Frontal cortex (tissue), 4 donors: ENCODE measurements around the gene SESN3. TPM values are rescaled to one million over a fixed set of nuclear protein-coding genes. Genes with fewer than 3 reads are reported as not detected.

Experiments
- DNase-seq, 2 donors: peaks; one replicate each; pipeline ENCODE4 v3.0.0; 2012; ENCODE audit warnings: low spot score in 2 of 2
- FAIRE-seq: peaks from 2 replicates; lab custom pipeline; 2012; peaks lifted over from hg19 to GRCh38; lab: Jason Lieb, UNC
- total RNA-seq: library from RNA; depleted of rRNA; stranded (reverse); fragments of >200 nt; gene quantifications from one replicate; pipeline ENCODE4 v1.2.3, GENCODE V29; 2014
- donor health status: control.
- donor health status: control.
- donor health status: control.

Gene SESN3
- total RNA-seq, 1 donor from 2014 or later = 62.4 TPM

DNA sequence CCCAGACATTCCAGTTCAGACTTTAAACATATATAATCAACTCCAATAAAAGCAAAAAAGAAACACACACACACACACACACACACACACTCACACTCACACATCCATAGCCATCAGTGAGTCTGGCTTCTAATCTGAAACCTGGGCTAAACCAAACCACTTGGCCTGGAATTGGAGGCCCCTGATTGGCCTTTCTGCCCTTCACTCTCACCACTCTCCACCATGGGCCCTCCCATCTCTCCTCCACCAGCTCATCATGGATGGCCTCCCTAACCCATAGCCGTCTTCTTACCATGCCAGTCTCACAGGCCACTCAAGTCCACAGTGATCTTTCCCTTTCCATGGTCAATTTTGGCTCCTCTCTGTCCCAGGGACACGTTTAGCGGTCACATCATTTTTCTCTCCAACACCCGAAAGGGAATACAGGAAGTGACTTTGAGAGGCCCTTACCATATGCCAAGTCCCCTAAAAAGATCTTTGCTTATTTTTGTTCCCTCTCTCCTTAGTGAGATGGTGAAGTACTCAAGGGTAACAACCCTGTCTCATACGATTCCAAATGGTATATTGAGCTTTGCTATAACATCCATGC is 74.8 kb downstream of the SESN3 start:
- DNase-seq (no peak), FAIRE-seq (no peak)

DNA sequence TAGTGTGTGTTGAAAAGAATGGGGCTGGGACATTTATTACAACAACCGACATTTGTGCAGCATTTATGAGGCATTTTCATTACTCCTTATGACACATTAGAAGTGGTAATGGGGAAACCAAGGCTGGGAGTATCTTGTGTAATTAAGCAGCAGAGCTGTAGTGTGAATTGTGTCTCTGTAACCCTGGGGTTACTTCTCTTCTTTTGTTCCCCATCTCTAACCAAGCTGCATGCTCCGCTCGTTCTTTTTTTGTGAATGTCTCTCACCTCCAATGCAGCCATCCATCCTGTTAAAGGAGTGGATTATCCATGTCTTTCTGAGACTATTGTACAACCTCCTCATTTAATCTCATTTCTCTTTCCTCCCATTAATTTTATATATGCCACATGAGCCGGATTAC is 75.6 kb downstream of the SESN3 start:
- no peak for DNase-seq

DNA sequence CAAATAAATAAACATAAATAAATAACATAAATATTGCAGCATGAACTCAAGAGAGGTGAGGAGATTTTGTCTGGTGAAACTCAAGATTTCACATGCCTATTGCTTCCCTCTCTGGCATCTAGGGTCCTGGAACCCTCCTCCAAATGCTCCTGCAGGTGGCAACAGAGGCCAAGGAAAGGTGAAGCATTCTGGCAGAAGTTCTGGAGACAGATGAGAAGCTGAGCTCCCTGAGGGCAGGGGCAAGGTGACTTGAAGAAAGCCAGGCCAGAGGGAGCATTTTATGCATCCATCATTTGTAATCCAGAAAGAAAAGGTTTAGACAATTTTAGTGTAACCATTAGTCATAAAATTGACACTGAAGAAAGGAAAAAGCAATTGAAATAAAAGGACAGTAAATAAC is 76.5 kb downstream of the SESN3 start:
- FAIRE-seq = no peak

More for the DNA sequence above, 75.6 kb downstream of the SESN3 start:
- FAIRE-seq = no peak

DNA sequence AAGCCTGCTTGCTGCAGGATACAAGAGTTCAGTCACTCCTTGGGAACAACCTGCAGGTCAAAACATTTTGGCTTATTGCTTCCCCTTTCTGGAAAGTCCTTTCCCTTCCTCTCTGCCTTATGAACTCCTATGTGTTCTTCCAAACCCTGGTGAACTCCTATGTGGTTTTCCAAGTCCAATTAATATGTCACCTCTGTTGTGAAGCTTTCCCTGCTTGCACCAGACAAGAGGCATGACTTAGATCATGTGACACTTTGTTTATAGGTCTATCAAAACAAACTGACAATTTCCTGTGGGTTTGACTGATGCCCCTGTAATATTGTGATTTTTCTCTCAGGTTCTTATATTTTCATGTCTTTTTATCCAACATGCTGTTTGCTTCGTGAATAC is 77.2 kb downstream of the SESN3 start:
- no peak for DNase-seq
- FAIRE-seq = no peak

More for the DNA sequence above, 76.5 kb downstream of the SESN3 start:
- no peak for DNase-seq

- DNase-seq (no peak), FAIRE-seq (no peak)
These were observed 77.8 kb downstream of the SESN3 start for GRCh38 chr11:95152876-95153856.

- no peak for FAIRE-seq
- peak; percentile 77 to 90 for DNase-seq
These were observed 79.9 kb downstream of the SESN3 start for GRCh38 chr11:95150956-95151684.

DNA sequence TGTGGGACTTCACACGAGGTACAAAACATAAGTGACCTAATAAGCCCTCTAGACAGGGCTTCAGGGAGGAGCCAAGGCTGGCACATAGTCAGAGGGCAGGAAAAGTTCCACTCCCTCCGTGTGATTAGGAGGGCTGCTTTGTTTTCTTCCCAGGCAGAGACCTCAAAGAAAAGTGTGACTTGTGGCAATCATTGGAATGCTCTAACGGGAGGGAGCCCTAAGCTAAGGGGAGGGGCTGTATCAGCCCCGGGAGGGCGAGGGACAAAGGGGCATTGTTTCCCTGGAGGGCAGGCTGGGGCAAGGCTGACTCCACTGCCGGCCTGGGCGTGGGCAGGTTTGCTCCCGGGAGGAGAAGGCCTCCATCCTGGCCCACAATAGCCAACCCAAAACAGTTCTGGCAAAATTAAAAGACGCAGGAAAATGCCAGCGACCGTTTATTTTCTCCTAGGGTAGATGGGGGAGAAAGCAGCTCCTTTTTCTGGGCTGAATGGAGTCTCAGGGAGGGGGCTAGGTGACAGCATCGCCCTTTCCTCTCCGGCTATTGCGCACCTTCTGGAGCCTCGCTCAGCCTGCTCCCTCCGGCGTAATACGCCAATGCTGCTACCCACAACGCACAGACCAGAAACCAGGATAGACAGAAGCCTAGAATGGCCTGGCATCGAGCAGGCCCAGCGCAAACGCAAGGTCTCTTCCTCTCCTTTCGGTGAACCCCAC is 81.2 kb downstream of the SESN3 start:
- DNase-seq (peak; percentile 57 to 60), FAIRE-seq (no peak)

DNA sequence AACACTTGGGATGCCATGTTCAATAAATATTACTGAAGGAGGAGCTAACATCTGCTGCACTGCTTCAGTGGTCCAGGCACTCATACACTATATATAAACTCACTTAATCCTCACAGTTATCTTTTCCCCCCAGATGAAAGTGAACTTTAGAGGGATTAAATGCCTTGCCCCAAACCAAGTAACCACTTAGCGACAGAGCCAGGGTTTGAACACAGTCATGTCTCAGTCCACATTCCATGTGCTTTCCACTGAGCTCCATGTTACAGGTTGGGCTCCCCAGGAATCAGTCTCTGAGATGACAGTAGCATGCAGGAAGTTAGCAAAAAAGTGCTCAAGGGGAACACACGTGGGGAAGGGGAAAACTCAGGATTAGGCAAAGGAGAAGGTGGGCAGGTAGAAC is 82.1 kb downstream of the SESN3 start:
- FAIRE-seq = no peak
- DNase-seq = no peak

GRCh38 chr11:95148406-95148805 is 82.6 kb downstream of the SESN3 start:
- no peak for DNase-seq
- FAIRE-seq = no peak

GRCh38 chr11:95147364-95147905 is 83.6 kb downstream of the SESN3 start:
- FAIRE-seq (no peak), DNase-seq (no peak)

- no peak for DNase-seq
- no peak for FAIRE-seq
These were observed 85.5 kb downstream of the SESN3 start for GRCh38 chr11:95145430-95146060.

DNA sequence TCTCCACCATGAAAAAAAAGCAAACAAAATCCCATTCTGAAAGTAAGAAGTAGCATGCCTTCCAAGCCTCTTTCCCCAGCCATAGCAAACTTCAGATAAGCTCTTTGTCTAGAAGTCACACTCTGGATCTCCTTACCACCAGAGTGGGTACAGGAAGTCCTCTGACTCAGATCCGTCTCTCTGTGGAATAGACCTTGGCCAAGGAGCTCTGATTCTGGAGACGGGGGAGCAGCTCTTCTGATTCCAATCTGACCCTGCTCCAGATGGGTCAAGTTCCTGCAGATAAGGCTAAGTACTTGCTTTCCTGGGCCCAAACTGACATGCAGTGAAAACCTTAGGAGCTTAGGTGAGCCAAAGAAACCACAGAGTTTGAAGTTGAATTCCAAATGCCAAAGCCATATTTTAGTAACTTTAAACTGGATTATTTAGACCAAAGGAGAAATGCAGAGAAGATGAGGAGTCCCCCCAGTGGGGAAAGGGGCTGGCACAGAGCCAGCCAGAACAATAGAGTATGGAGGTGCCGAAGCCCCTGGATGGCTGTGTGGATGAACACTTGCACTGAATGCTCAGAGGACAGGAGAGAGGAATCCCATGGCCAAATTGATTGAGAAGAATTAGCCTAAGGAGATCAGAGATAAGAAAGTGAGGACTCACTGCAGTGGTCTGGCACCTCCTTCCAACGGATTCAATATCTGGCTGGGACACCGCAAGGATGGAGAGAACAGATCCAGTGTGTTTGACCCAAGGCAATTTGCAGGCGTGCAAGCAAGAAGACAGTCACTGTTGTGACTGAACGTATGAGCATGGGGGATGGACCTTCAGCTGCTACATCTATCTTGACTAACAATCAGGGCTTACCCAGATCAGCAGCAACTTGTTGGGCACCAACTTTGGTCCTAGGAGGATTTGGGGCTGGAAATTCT is 86.4 kb downstream of the SESN3 start:
- FAIRE-seq (no peak), DNase-seq (no peak)

DNA sequence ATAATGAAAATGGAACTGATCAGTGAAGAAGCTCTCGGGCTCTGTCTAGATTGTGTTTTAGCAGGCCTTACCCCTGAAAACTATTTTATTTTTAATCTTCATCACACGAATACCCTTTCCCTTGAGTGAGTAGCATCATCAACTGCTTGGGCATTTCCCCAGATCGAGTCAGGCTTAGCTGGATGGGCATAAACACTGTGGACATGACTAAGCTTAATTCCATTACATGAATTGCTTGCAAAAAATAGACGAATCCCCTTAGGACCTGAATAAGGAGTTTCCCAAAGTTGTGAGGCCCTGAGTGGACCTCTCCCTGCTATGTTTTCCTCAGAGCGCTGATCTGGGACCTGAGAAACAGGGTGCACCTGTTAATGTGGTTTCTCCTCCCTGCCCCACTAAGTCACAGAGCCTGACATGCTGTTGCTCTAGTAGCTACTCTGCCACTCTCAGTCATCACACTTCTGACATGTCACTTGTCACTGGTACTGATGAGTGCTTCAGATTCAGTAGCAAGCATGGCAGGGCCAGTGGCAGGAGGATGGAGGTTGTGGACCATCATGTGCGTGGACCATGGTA is 87.8 kb downstream of the SESN3 start:
- FAIRE-seq = no peak
- no peak for DNase-seq

GRCh38 chr11:95142431-95142830 is 88.6 kb downstream of the SESN3 start:
- FAIRE-seq = no peak
- DNase-seq = no peak

DNA sequence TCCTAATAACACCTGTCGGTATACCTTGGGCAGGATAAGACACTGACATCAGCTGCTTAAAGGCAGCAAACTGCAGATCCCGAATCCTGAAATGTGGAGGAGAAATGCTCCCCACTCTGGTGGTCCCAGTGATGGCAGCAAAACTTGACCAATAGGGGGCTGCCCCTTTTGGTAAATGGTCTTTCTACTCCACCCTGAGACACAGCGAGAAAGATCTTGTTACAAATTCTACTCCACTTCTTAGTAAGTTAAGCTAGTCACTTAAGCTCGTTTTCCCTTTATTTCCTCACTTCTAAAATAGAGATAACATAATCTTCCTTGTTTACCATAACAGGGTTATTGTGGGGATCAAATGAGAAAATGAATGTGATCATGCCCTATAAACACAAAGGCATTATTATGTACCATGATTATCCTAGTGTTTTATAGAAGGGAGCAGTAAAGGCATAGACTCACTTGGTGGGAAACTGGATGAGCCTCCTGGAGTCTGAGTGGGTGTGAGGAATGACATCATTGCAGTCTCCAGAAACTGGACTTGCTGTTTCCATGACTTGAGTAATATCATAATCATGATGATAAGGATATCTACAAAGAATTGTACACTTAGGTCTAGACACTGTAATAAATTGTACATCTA is 90.5 kb downstream of the SESN3 start:
- DNase-seq (no peak), FAIRE-seq (no peak)

DNA sequence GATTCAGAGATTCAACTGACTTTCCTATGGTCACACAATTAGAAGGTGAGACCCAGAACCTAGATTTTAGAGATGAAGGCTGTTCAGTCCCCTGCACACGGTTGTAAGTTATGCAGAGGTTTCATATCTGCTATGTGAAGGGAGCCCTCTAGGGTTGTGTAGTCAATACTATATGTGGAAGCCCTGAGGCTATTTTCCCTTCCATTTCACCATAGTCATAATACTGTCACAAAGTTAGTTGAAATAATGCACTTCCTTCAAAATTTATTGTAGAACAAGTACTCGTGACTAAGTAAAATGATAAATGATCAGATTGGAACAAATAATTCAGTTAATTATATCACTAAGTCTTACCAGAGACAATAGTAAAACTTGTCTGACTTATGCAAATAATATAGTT is 92.6 kb downstream of the SESN3 start:
- FAIRE-seq = no peak
- no peak for DNase-seq

DNA sequence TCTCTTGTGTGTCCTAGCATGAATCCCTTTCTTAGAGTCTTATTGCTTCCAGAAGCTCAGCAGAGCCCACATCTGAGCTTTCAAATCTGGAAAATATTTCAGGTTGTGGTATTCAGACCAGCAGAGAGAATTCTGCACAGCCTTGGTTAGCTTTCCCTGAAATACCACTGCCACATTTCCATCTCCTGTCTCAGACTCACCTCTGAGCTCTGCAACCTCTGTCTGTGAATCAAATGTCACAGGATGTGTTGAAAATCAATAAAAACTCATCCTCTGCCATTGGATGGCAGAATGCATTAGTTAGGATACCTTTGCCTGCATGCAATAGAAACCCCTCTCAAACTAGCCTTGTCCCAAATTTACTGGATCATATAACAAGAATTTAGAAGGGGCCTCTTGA is 93.7 kb downstream of the SESN3 start:
- FAIRE-seq = no peak
- DNase-seq = no peak
